Esophagus muscularis mucosa (tissue), 3 donors: ENCODE data around the gene ADAMTSL1.

ENCODE experiments used
- CTCF ChIP-seq, 3 experiments: fragments of 200-600 bp in 2 of 3; fragments of 450-650 bp in 1 of 3; sonication (generic) in 2 of 3; IDR thresholded peaks; one replicate each; pipeline ENCODE4 v1.5.1; 2017 to 2019; ENCODE audit warnings: antibody characterized with exemption in 3 of 3, mild to moderate bottlenecking in 2 of 3, moderate library complexity in 1 of 3
- POLR2A ChIP-seq: fragments of 450-650 bp; IDR thresholded peaks from one replicate; pipeline ENCODE4 v1.6.1; 2017; ENCODE audit warnings: antibody characterized with exemption, moderate library complexity, mild to moderate bottlenecking, low read depth
- POLR2AphosphoS5 ChIP-seq, 2 donors: sonication (generic); formaldehyde crosslinking; IDR thresholded peaks; one replicate each; pipeline ENCODE4 v1.6.1; 2017; ENCODE audit warnings: antibody characterized with exemption in 2 of 2

- TF ChIP-seq CTCF (IDR thresholded peaks at IDR 0.05) (no peak), POLR2A (no peak), POLR2AphosphoS5 (IDR thresholded peaks at IDR 0.05) (peak in 1 of 2 donors; percentile 28)
Measured at GRCh38 chr9:18459962-18460584, 13.9 kb upstream of the ADAMTSL1 start.
